Measurements from ENCODE around the gene RTN4. TPM values are rescaled to one million over a fixed set of nuclear protein-coding genes. Genes with fewer than 3 reads are reported as not detected.

RTN4 gene
- polyA plus RNA-seq, 1 donor (not counting 4 experiments of a cell fraction or from before 2014, with no cell fraction given) = 406 TPM

- dilution Hi-C loops (cut with MboI; ENCODE audit: extremely low pct_ligation_motif_present, low sequenced_read_pairs) = no loop called here
- TF ChIP-seq CTCF (optimal IDR thresholded peaks at IDR 0.05 in 1 of 3, IDR thresholded peaks at IDR 0.05 in 1 of 3, conservative IDR thresholded peaks at IDR 0.05 in 1 of 3; ENCODE audit: extremely low read depth in 1 of 3, insufficient read depth in 2 of 3, low read length in 3 of 3) (no peak), EZH2 (IDR thresholded peaks at IDR 0.05; ENCODE audit: low read length) (no peak)
- DNase-seq (ENCODE audit: low read depth, low spot score) (no peak), FAIRE-seq (no peak)
- no peak overlapping the region for H3K4me3 ChIP-seq (ENCODE audit: control insufficient read depth in 2 of 3, extremely low read depth in 1 of 3, insufficient read depth in 2 of 3, low read depth in 1 of 3, low read length in 3 of 3)
- H3K9me1 ChIP-seq (ENCODE audit: control insufficient read depth, extremely low read depth, insufficient read depth, low read length) = no peaks in the 10 kb centered on the region
- H3K4me1 ChIP-seq (ENCODE audit: control insufficient read depth, extremely low read depth, insufficient read depth, low read length) = no peaks in the 10 kb centered on the region
- no peaks in the 10 kb centered on the region for H3K27me3 ChIP-seq (ENCODE audit: control insufficient read depth, extremely low read depth, insufficient read depth, low read length)
- H3K4me2 ChIP-seq (ENCODE audit: control insufficient read depth, extremely low read depth, insufficient read depth, low read depth, low read length) = no peak overlapping the region
- H4K20me1 ChIP-seq (ENCODE audit: control insufficient read depth, extremely low read depth, insufficient read depth, low read length) = no peaks in the 10 kb centered on the region
- no peak overlapping the region for H3K27ac ChIP-seq (ENCODE audit: control insufficient read depth, insufficient read depth, low read length)
- H3K79me2 ChIP-seq (ENCODE audit: control insufficient read depth, insufficient read depth, low read length) = no peaks in the 10 kb centered on the region
- no peak overlapping the region for H2AFZ ChIP-seq (ENCODE audit: control insufficient read depth, low read length)
- no peaks in the 10 kb centered on the region for H3K9me3 ChIP-seq (ENCODE audit: control insufficient read depth, low read depth, low read length)
- no peaks in the 10 kb centered on the region for H3K36me3 ChIP-seq (ENCODE audit: control insufficient read depth in 2 of 2, extremely low read depth in 1 of 2, insufficient read depth in 2 of 2, low read length in 2 of 2)
- no peak overlapping the region for H3K9ac ChIP-seq (ENCODE audit: control insufficient read depth, extremely low read depth, insufficient read depth, low read length)
Measured at GRCh38 chr2:54939446-54940118, 110.7 kb downstream of the RTN4 start.

DNA sequence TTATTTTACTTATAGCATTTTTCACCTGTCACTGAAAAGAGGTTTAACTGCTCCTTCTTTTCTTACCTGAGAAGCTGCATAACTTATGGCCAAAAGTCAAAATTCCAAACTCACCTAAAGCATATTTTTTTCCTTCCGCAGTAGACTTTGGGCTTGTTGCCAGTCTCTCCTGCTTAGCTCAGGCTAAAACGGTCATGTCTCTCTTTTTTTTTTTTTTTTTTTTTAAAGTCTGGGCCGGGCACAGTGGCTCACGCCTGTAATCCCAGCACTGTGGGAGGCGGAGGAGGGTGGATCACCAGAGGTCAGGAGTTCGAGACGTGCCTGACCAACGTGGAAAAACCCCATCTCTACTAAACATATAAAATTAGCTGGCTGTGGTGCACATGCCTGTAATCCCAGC, 113.5 kb downstream of the RTN4 start:
- Histone ChIP-seq H3K79me2 (ENCODE audit: control insufficient read depth, insufficient read depth, low read length) (no peaks in the 10 kb centered on the region), H3K27me3 (ENCODE audit: control insufficient read depth, extremely low read depth, insufficient read depth, low read length) (no peaks in the 10 kb centered on the region), H3K36me3 (ENCODE audit: control insufficient read depth in 2 of 2, extremely low read depth in 1 of 2, insufficient read depth in 2 of 2, low read length in 2 of 2) (no peaks in the 10 kb centered on the region), H3K4me1 (ENCODE audit: control insufficient read depth, extremely low read depth, insufficient read depth, low read length) (no peaks in the 10 kb centered on the region), H3K4me2 (ENCODE audit: control insufficient read depth, extremely low read depth, insufficient read depth, low read depth, low read length) (no peak overlapping the region), H3K9me1 (ENCODE audit: control insufficient read depth, extremely low read depth, insufficient read depth, low read length) (no peaks in the 10 kb centered on the region), H3K4me3 (ENCODE audit: control insufficient read depth in 2 of 3, extremely low read depth in 1 of 3, insufficient read depth in 2 of 3, low read depth in 1 of 3, low read length in 3 of 3) (no peak overlapping the region), H3K9ac (ENCODE audit: control insufficient read depth, extremely low read depth, insufficient read depth, low read length) (no peak overlapping the region), H3K27ac (ENCODE audit: control insufficient read depth, insufficient read depth, low read length) (no peak overlapping the region), H2AFZ (ENCODE audit: control insufficient read depth, low read length) (no peak overlapping the region), H3K9me3 (ENCODE audit: control insufficient read depth, low read depth, low read length) (no peaks in the 10 kb centered on the region), H4K20me1 (ENCODE audit: control insufficient read depth, extremely low read depth, insufficient read depth, low read length) (no peaks in the 10 kb centered on the region)
- FAIRE-seq (no peak), DNase-seq (ENCODE audit: low read depth, low spot score) (no peak)
- dilution Hi-C loops (cut with MboI; ENCODE audit: extremely low pct_ligation_motif_present, low sequenced_read_pairs) = no loop called here
- TF ChIP-seq CTCF (optimal IDR thresholded peaks at IDR 0.05 in 1 of 3, IDR thresholded peaks at IDR 0.05 in 1 of 3, conservative IDR thresholded peaks at IDR 0.05 in 1 of 3; ENCODE audit: extremely low read depth in 1 of 3, insufficient read depth in 2 of 3, low read length in 3 of 3) (no peak), EZH2 (IDR thresholded peaks at IDR 0.05; ENCODE audit: low read length) (no peak)
